ENCODE results near the gene EPHA10. TPM values are rescaled to one million over a fixed set of nuclear protein-coding genes. Genes with fewer than 3 reads are reported as not detected.
A peak's percentile ranks its signal among the peaks of the same experiment; 100 is the strongest.
"Not testable (repeated sequence)": the region's sequence is repeated elsewhere in the genome, so short reads cannot be mapped to it uniquely, and the experiment has no call there.

EPHA10 gene
- total RNA-seq, 1 donor, result under 0.01 TPM

DNA sequence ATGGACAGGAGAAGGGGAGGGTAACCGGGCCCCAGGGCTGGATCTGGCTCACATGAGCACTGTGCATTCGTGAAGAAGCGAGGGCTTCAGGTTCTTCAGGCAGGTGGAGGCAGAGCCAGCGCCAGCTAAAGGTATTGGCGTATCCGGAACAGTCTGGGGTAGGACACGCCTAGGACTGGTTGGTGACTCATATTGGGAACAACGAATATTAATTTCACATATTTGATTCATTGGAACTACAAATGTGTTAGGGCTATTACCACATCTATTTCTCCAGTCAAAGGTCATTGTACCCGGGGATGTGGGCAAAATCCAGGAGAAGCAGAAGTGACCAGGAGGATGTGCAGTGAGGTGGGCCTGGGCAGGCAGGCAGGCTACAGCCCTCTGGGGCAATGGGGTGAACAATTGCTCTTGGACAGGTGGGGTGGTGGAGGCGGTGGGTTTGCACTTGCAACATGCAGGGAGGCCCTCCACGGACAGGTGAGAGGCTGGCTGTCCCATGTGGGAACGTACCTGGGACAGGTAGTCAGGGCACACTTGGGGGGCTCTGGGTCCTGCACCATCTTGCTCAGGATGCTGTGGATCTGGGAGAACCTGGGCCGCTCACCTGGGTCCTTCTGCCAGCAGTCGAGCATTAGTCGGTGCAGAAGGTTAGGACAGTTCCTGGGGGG lies 45.9 kb downstream of the EPHA10 start:
- no peak for DNase-seq (ENCODE audit: low read depth in 2 of 3, low spot score in 2 of 3)

DNA sequence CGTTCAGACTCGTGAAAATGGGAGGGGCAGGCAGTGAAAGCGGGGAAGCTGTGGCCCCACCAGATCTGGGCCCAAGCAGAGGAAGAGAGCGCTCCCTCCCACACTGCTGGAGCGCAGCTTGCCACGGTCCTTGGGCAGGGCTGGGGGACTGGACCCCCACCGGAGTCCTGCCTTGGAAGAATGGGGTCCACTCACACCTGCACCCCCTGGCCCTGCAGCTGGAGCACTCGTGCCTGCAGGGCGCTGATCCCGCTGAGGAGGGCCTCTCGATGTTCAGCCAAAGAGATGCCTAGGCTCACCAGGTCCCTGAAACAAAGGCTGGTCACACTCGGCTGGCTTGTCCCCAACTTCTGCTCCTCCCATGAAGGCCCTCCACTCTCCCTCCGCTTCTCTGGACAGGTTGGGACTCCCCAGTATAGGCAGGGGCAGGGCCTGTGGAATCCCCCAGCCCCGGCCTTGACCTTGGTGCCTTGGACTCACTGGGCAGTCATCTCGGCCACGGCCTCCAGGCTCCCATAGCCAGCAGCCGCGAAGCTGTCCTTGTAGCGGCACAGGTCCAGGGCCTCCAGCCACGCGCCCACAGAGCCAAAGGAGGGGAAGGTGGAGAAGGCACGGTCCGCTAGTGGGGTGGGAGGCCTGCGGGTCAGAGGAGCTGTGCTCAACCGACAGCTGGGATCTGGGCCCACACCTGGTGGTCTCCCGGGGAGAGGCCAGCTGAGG lies 46.6 kb downstream of the EPHA10 start:
- no peak for DNase-seq (ENCODE audit: low read depth in 2 of 3, low spot score in 2 of 3)

DNA sequence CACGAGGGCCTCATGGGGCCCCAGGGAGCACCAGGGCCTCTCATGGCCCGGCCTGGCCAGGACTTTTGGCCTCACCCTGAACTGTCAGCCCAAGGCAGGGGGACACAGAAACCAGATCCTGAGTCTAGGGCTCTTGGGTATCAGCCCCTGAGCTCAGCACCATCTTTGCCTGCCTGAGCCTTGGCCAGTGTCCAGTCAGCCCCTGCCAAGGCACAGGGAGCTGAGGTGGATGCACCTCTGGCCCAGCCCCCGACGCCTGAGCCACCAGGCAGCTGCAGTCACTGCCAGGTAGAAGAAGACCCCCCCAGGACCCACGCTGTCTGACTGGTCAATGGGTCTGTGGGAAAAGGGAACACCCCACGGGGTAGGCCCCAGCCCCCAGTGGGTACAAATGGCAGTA lies 47.3 kb downstream of the EPHA10 start:
- no peak for DNase-seq (ENCODE audit: low read depth in 2 of 3, low spot score in 2 of 3)

DNA sequence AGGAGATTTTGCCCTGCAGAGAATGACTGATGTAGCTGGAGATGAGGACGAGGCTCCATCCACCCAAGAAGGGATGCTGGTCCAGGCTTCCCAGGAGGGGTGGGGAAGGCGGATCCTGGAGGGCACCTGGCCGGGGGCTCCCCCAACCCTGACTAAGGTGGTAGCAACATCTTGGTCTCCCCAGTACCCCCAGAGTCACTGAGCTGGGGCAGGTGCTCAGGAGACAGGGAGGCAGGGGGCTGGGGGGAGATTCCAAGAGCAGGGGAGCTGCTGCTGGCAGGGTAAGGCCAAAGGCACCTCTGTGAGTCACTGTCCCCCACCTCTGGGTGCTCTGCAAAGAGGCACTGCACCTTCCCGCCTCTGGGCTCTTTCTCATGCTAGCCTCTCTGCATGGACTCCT lies 48.6 kb downstream of the EPHA10 start:
- DNase-seq (ENCODE audit: low read depth in 2 of 3, low spot score in 2 of 3), result no peak

DNA sequence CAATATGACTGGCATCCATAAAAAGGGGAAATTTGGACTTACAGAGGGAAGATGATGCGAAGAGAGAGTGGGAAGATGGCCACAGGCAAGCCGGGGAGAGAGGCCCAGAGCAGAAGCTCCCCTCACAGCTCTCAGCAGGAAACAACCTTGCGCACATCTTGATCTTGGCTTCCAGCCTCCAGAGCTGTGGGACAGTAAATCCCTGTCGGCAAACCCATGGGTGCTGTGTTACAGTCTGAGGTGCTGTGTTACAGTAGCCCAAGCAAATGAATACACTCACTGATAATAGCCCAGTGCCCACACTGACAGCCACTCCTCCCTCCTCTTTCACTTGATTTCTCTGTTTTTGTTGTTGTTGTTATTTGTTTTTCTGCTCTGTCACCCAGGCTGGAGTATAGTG lies 50.2 kb downstream of the EPHA10 start:
- no peak for DNase-seq (ENCODE audit: low read depth in 2 of 3, low spot score in 2 of 3)

DNA sequence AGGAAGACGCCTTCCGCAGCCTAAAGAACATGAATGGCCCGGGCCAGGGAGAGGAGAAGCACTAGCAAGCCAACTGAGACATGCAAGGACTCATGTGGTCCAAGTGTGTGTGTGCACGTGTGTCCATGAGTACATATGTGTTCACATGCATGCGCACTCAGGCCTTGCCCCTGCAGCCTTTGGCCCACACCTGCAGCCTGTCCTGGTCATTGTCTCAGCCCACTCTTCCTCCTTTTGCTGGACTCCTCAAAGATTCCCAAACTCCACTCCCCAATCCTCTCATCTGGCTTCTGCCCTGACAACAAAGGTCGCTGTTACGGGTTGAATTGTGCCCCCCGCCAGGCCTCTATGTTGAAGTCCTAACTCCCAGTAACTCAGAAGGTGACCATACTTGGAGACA lies 50.7 kb downstream of the EPHA10 start:
- no peak for DNase-seq (ENCODE audit: low read depth in 2 of 3, low spot score in 2 of 3)

DNA sequence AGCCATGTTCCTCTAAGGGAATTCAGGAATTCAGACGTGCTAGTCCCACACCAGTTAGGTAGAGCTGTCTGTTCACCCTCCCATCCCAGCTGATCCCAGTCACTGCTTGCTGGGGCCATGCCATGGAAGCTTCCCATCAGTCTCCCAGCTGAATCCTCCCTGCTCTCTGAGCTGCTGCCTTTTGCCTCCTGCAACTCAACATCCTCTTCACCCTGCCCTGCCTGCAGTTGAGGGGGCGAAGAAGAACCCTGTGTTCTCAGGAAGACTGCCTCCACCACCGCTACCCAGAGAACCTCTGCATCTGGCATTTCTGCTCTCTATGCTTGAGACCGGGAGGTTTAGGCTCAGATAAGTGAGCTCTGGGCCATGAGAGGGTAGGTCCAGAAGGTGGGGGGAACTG lies 56.4 kb downstream of the EPHA10 start:
- DNase-seq (ENCODE audit: low read depth in 2 of 3, low spot score in 2 of 3), result no peak

DNA sequence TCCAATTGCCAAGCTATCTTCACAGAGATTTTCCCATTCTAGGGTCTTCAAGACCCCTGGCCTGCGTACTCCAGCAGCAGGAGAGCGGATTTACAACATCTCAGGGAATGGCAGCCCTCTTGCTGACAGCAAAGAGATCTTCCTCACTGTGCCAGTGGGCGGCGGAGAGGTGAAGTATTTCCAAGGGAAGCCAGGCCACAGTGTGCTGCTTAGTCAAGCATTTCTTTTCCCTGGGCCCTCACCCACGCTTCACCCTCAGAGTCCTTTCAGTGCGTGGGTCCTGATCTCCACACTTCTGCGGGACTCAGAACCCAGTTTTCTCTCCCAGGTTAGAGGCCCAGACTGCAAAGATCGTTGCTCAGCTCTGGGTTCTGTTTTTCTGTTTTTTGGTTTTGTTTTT lies 59.5 kb downstream of the EPHA10 start:
- DNase-seq (ENCODE audit: low read depth in 2 of 3, low spot score in 2 of 3), result no peak

DNA sequence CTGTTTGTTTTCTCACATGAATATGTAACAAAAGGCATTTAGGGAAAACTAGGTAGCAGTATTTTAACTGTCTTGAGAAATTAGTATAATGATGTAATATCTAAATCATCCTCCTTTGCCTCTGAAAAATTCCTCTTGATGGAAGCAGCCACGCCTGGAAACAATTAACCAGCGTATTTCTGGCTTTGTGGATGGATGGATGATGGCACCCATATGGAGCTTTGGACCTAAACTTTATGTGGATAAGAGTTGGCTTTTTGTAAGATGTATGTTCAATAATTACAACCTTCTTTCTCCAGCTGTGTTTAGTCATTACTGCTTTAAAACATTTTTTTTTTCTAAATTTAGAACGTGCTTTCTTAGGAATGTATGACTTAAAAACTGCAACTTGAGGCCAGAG lies 60.0 kb downstream of the EPHA10 start:
- DNase-seq (ENCODE audit: low read depth in 2 of 3, low spot score in 2 of 3), result no peak

DNA sequence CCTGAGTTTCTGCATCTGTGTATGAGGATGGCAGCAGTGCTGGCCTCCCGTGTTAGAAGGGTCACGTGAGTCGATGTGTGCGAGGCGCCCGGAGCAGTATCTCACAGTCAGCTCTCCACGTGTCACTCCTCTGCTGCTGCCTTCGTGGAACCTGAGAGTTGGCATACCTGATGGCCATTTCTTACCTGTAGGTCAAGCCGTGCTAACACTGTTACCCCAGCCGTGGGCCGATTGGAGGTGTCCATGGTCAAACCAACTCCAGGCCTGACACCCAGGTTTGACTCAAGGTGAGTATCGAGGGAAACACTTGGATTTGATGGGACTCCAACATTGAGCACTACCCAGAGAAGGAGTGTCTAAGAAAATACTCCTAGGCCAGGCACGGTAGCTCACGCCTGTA lies 61.9 kb downstream of the EPHA10 start:
- DNase-seq (ENCODE audit: low read depth in 2 of 3, low spot score in 2 of 3), result no peak

DNA sequence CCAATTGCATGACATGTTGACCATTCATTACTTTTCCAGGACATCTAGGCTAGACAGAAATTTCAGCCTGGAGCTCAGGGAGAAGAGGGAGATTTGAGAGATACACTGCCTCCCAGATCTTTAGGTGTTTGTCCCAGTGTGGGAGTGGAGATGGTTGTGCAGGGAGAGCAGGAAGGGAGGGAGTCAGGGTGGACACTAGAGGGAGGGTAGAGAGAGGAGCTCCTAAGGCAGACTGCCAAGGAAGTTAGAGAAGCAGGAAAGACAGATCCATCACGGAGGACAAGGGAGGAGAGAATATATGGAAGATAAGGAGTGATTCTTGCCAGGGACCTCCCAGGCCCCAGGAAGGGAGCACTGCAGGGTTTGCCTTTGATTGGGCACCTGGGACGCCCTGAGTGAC lies 63.9 kb downstream of the EPHA10 start:
- DNase-seq (ENCODE audit: low read depth in 2 of 3, low spot score in 2 of 3), result no peak

DNA sequence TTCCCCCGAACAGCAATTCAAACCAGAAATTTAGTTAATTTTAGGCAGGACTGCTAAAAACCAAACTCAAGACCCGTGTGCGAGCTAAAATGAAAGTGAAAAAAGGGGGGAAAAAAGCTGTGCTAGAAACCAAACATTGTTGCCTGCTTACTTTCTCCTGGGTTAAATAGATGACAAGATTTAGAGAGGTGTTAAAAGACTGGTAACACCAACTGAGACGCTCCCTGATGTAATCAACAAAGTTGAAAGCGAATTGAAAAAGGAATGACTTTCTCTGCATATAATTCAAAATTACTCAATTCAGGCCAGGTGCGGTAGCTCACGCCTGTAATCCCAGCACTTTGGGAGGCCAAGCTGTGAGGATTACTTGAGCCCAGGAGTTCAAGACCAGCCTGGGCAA lies 65.8 kb downstream of the EPHA10 start:
- no peak for DNase-seq (ENCODE audit: low read depth in 2 of 3, low spot score in 2 of 3)

DNA sequence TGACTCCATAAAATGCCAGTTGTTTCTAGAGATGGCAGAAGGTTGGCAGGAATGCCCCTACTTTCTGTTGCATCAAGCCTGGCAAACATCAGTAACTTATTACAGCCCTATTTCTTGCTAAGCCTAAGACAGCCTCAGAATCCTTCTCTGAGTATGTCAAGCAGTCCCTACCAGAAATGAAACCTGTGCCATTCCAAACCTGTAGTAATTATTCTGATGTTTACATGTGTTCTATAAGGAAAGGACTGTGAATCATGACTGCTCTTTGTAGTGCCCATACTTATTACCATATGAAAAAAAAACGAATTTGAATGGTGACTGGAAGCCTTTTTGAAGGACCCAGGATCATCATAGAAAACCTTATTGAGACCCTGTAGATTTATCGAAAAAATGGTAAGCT lies 67.2 kb downstream of the EPHA10 start:
- no peak for DNase-seq (ENCODE audit: low read depth in 2 of 3, low spot score in 2 of 3)

DNA sequence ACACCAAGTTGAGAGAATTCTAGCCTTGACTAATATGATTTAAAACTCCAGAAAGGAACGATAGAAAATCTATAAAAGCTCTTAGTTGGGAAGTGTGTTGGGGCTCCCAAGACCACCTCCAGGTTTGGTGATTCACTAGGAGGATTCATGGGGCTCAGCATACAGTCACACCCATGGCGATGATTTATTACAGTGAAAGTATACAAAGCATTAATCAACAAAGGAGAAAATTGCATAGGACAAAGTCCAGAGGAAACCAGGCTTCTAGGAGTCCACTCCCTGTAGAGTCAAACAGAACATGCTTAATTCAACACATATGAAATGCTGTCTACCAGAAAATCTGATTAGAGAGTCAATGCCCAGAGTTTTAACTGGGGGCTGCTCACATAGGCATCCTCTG lies 67.8 kb downstream of the EPHA10 start:
- no peak for DNase-seq (ENCODE audit: low read depth in 2 of 3, low spot score in 2 of 3)

DNA sequence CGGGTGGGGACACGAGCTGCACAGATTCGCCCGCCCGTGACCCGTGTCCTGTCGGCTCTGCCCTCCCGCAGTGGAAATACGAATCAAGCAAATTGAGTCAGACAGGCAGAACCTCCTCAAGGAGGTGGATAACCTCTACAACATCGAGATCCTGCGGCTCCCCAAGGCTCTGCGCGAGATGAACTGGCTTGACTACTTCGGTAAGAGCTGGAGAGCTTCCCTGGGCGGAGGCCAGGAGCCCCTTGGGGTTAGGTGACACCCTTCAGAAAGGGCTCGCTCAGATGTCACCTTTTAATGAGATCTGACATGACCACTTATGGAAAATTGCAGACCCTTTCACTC lies 72.1 kb downstream of the EPHA10 start:
- DNase-seq (ENCODE audit: low read depth in 2 of 3, low spot score in 2 of 3), result no peak

DNA sequence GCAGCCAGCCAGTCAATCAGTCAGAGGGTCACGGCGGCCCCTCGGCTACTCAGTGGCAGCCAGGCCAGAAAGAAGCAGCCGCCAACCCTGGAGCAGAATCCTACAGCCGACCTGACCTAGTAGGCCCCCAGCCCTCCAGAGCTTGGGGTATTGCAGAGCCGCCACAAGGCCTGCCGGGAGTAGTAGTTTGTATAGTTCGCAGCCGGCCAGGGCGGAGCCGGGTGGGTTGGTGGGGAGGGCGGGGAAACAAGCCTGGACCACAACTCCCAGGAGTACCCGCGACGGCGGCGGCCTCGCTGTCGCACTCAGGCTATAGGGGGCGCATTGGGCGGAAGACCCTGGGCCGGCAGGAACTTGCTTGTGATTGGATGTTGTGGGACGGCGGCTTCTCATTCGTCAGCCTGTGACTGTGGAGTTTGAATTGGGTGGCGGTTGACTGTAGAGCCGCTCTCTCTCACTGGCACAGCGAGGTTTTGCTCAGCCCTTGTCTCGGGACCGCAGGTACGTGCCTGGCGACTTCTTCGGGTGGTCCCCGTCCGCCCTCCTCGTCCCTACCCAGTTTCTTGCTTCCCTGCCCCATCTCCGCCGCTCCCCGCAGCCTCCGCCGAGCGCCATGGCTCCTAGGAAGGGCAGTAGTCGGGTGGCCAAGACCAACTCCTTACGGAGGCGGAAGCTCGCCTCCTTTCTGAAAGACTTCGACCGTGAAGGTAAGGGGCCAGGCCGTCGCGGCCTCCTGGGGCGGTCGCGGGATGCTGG lies 72.7 kb downstream of the EPHA10 start, which contains the start of gene CDCA8:
TSS of gene CDCA8 (plus strand) at position 439 of the 756 bp plus-strand sequence. CDS start at position 614, 175 bp downstream.
- DNase-seq (ENCODE audit: low read depth in 2 of 3, low spot score in 2 of 3), result peak; percentile 93 to 99 (median 97)

DNA sequence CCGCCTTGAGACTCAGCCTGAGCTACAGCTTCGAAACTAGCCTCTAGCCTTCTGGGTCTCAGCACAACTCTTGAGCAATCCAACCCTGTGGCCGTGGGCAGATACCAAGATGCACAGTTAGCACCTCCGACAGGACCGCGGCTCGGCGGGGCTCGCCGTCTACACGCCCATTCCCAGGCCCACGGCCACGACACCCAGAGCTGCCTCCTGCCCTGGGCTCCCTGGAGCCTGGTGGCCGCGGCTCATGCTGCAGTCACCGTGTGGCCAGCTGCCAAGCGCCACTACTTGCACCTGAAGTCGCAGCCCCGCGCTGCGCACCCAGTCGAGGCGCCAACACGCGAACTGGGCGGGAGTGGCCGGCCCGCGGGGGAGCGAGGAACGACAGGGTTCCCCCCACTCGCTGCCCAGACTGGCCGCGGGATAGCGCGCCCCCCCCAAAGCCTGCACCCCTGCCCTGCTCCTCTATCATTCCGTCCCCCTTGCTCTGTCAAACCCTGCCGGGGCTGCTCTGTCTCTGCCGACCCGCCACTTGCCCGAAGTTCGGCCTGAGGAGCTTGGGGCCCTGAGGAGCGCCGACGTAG lies 73.3 kb downstream of the EPHA10 start:
- DNase-seq (ENCODE audit: low read depth in 2 of 3, low spot score in 2 of 3), result peak; percentile 23 to 51 (median 44)

DNA sequence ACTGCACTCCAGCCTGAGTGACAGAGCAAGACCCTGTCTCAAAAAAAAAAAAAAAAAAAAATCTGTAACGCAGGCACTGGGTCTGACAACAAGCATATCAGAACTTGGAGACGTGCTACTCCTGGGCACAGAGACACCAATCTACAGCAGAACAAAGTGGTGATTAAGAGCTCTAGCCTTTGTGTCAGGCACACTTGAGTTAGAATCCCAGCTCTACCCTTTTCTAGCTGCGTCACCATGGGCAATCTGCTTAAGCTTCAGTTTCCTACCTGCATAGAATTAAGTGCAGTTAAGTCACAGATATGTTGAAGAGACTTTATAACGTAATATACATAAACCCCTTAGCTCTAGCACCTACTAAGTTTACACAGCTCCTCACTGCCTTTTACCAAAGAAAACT lies 76.0 kb downstream of the EPHA10 start:
- DNase-seq (ENCODE audit: low read depth in 2 of 3, low spot score in 2 of 3), result no peak

DNA sequence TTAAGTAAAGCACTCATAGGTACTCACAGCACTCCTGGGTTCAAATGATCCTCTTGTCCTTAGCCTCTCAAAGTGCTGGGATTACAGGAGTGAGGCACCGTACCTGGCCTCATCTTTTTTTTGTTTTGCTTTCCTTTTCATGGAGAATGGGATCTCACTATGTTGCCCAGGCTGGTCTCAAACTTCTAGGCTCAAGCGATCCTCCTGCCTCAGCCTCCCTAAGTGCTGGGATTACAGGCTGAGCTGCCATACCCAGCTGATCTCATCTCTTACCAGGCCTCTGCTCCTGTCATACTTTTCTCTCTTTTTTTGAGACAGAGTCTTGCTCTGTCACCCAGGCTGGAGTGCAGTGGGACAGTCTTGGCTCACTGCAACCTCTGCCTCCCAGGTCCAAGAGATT lies 77.2 kb downstream of the EPHA10 start:
- DNase-seq (ENCODE audit: low read depth in 2 of 3, low spot score in 2 of 3), result not testable (repeated sequence)

DNA sequence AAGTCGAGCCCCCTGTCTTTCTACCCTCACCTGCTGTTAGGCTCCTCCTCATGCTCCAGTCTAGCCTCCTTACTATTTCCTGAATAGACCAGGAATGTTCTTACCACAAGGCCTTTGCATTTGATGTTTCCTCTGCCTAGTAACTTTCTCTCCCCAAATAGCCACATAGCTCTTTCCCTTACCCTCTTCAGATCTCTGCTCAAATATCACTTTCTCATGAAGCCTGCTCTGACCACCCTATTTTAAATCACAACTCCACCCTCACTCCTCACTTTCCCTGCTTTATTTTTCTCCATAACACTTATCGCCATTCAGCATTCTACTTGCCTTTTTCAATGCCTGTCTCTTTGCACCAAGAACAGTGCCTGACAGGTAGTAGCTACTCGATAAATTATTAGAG lies 79.2 kb downstream of the EPHA10 start:
- no peak for DNase-seq (ENCODE audit: low read depth in 2 of 3, low spot score in 2 of 3)

DNA sequence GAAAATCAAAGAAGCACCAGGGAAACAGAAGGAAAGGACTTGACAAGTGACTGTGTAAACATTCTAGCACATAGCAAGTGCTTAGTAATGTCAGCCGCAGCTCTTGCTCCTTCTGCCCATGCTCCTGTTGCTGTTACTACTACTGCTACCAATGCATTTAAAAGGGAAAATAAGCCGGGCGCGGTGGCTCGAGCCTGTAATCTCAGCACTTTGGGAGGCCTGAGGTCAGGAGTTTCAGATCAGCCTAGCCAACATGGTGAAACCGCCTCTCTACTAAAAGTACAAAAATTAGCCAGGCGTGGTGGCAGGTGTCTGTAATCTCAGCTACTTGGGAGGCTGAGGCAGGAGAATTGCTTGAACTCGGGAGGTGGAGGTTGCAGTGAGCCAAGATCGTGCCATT lies 80.7 kb downstream of the EPHA10 start:
- not testable (repeated sequence) for DNase-seq (ENCODE audit: low read depth in 2 of 3, low spot score in 2 of 3)

Measured in hematopoietic multipotent progenitor cell (in vitro differentiated cells).